HG02938 (cell line): Measurements from ENCODE around the gene PDGFA.

ENCODE experiments used
- ATAC-seq: cut with Tn5 transposase; IDR thresholded peaks from one replicate; pipeline ENCODE4 v1.9.1; 2021; ENCODE audit warnings: mild to moderate bottlenecking, moderate library complexity; ENCODE audit not compliant: unreplicated experiment

The PDGFA gene

GRCh38 chr7:491958-492713, 27.5 kb downstream of the PDGFA start:
- ATAC-seq: no peak

GRCh38 chr7:491292-491957, 28.2 kb downstream of the PDGFA start:
- ATAC-seq: no peak

GRCh38 chr7:490461-491291, 29.0 kb downstream of the PDGFA start:
- no peak for ATAC-seq

- ATAC-seq: no peak
Observed at GRCh38 chr7:489876-490275, 29.8 kb downstream of the PDGFA start.

GRCh38 chr7:486216-486743, 33.4 kb downstream of the PDGFA start:
- ATAC-seq: no peak

GRCh38 chr7:485188-486081, 34.2 kb downstream of the PDGFA start:
- no peak for ATAC-seq

GRCh38 chr7:484356-485101, 35.1 kb downstream of the PDGFA start:
- ATAC-seq: no peak

GRCh38 chr7:483656-484355, 35.8 kb downstream of the PDGFA start:
- no peak for ATAC-seq

- no peak for ATAC-seq
Observed at GRCh38 chr7:482521-483083, 37.0 kb downstream of the PDGFA start.

GRCh38 chr7:481219-481930, 38.3 kb downstream of the PDGFA start:
- no peak for ATAC-seq

- no peak for ATAC-seq
Observed at GRCh38 chr7:480531-481218, 39.0 kb downstream of the PDGFA start.

GRCh38 chr7:479948-480499, 39.6 kb downstream of the PDGFA start:
- no peak for ATAC-seq

- ATAC-seq: no peak
Observed at GRCh38 chr7:479115-479947, 40.3 kb downstream of the PDGFA start.

GRCh38 chr7:477626-478220, 41.9 kb downstream of the PDGFA start:
- ATAC-seq: no peak

GRCh38 chr7:476736-477360, 42.8 kb downstream of the PDGFA start:
- no peak for ATAC-seq
